Gastrocnemius medialis (tissue), 4 donors: ENCODE measurements around the gene R3HCC1L. TPM values are rescaled to one million over a fixed set of nuclear protein-coding genes. Genes with fewer than 3 reads are reported as not detected.

Experiments
- ATAC-seq, 2 donors: fragments of 150-250 bp; one replicate each; pipeline ENCODE4 v1.9.1; 2016
- DNase-seq, 2 donors: peaks; one replicate each; pipeline ENCODE4 v3.0.0-alpha.2; 2019
- H3K27ac ChIP-seq, 4 donors: fragments of 200-600 bp; sonication (generic); 1 replicate in 1 of 4; 2 replicates in 3 of 4; pipeline ENCODE4 v1.5.1; 2016 to 2018; ENCODE audit warnings: mild to moderate bottlenecking in 2 of 4, moderate library complexity in 1 of 4
- H3K27me3 ChIP-seq, 3 donors: fragments of 200-600 bp; sonication (generic) in 2 of 3; 1 replicate in 1 of 3; 2 replicates in 2 of 3; pipeline versions ENCODE4 v1.5.1 to v1.6.0; 2016 to 2019; ENCODE audit warnings: mild to moderate bottlenecking in 1 of 3, moderate library complexity in 1 of 3
- H3K36me3 ChIP-seq, 2 donors: fragments of 200-600 bp; sonication (generic) in 1 of 2; one replicate each; pipeline ENCODE4 v1.5.1; 2017 to 2018
- H3K4me1 ChIP-seq, 2 donors: fragments of 200-600 bp; sonication (generic) in 1 of 2; one replicate each; pipeline ENCODE4 v1.5.1; 2016 to 2017; ENCODE audit warnings: mild to moderate bottlenecking in 2 of 2
- H3K4me3 ChIP-seq, 4 donors: fragments of 200-600 bp; sonication (generic) in 3 of 4; 1 replicate in 1 of 4; 2 replicates in 3 of 4; pipeline ENCODE4 v1.5.1; 2016 to 2019; ENCODE audit warnings: mild to moderate bottlenecking in 2 of 4
- H3K9me3 ChIP-seq, 3 donors: fragments of 200-600 bp; sonication (generic) in 2 of 3; 1 replicate in 1 of 3; 2 replicates in 2 of 3; pipeline ENCODE4 v1.5.1; 2016 to 2019
- POLR2A ChIP-seq, 2 donors: fragments of 450-650 bp; IDR thresholded peaks; one replicate each; pipeline ENCODE4 v1.6.1; 2017; ENCODE audit warnings: antibody characterized with exemption in 2 of 2, mild to moderate bottlenecking in 2 of 2, moderate library complexity in 2 of 2
- in situ Hi-C, 4 donors: fragments of 200-750 bp; cut with MboI; loops; one replicate each; pipeline versions ENCODE4 v1.15.0 to v1.8.0; 2017; ENCODE audit warnings: low sequenced_read_pairs in 4 of 4
- intact Hi-C: fragments of 100-400 bp; cut with DNase I; formaldehyde crosslinking; loops from one replicate; pipeline ENCODE4 v1.15.1; 2023; ENCODE audit warnings: low total_unique reads
- total RNA-seq, 4 donors: library from RNA; depleted of rRNA; stranded (reverse); fragments of >200 nt; gene quantifications; one replicate each; pipeline versions ENCODE4 v1.1.0 to v1.2.3, GENCODE V29; 2016
- TF ChIP-seq, protein P1 (sequence below), 5 experiments: fragments of 450-650 bp in 3 of 5; fragments of 200-600 bp in 2 of 5; sonication (generic) in 2 of 5; IDR thresholded peaks in 4 of 5; conservative IDR thresholded peaks in 1 of 5; 1 replicate in 4 of 5; 2 replicates in 1 of 5; pipeline ENCODE4 v1.5.1; 2016 to 2019; ENCODE audit warnings: antibody characterized with exemption in 5 of 5, mild to moderate bottlenecking in 3 of 5, moderate library complexity in 3 of 5

The R3HCC1L gene
- total RNA-seq, 4 donors from 2014 or later = 6.7 to 10.8 (median 10.1) TPM

DNA sequence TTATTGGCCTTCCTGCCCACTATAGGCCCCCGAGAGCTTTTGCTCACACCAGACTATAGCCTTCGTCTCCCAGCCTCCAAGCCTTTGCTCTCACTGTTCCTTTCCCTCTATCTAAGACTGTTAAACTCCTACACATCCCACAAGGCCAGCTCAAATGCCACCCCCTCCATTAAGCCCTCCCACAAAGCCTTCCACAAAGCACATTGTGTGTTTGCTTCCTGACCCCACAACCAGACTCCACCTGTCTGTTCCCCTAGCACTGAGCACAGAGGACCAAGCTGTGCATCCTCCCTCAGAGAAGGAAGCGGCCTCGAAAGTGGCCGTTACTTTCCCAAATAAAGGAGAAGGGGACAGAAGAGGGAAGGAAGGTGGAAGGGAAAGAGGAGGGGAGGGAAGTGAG, 132.2 kb downstream of the R3HCC1L start:
- no peak for DNase-seq
- no peak overlapping the region for H3K4me3 ChIP-seq
- ATAC-seq = no peak
- H3K27ac ChIP-seq = peak overlapping the region; percentile 9 to 83 (median 56)
- no peaks in the 10 kb centered on the region for H3K9me3 ChIP-seq
- no peaks in the 10 kb centered on the region for H3K27me3 ChIP-seq
- H3K4me1 ChIP-seq = peaks cover 31 to 36% of the 10 kb centered on the region in 2 donors
- H3K36me3 ChIP-seq = no peaks in the 10 kb centered on the region
- intact Hi-C loops = loop anchor here (5.0 to 10.0 kb wide), 2 partner anchors 146 to 978 kb away; no protein-coding TSS in a partner anchor
- in situ Hi-C loops = loop anchor here in 2 of 4 donors (5.0 to 25.0 kb wide), 3 partner anchors 41 to 171 kb away; partner anchors contain the start of gene HPS1 (in 1 of the 2)
- no peak for TF ChIP-seq POLR2A (IDR thresholded peaks at IDR 0.05)
- TF ChIP-seq, protein P1, sequence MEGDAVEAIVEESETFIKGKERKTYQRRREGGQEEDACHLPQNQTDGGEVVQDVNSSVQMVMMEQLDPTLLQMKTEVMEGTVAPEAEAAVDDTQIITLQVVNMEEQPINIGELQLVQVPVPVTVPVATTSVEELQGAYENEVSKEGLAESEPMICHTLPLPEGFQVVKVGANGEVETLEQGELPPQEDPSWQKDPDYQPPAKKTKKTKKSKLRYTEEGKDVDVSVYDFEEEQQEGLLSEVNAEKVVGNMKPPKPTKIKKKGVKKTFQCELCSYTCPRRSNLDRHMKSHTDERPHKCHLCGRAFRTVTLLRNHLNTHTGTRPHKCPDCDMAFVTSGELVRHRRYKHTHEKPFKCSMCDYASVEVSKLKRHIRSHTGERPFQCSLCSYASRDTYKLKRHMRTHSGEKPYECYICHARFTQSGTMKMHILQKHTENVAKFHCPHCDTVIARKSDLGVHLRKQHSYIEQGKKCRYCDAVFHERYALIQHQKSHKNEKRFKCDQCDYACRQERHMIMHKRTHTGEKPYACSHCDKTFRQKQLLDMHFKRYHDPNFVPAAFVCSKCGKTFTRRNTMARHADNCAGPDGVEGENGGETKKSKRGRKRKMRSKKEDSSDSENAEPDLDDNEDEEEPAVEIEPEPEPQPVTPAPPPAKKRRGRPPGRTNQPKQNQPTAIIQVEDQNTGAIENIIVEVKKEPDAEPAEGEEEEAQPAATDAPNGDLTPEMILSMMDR (IDR thresholded peaks at IDR 0.05 in 4 of 5, conservative IDR thresholded peaks at IDR 0.05 in 1 of 5) = no peak

- TF ChIP-seq, protein P1 (IDR thresholded peaks at IDR 0.05 in 4 of 5, conservative IDR thresholded peaks at IDR 0.05 in 1 of 5) = no peak
- TF ChIP-seq POLR2A (IDR thresholded peaks at IDR 0.05) = no peak
- intact Hi-C loops = loop anchor here (5.0 to 10.0 kb wide), 2 partner anchors 145 to 978 kb away; no protein-coding TSS in a partner anchor
- peak overlapping the region; percentile 68 to 83 (median 77) for H3K27ac ChIP-seq
- H3K36me3 ChIP-seq = no peaks in the 10 kb centered on the region
- H3K4me3 ChIP-seq = peak overlapping the region; percentile 22 to 57 (median 46)
- H3K4me1 ChIP-seq = peaks cover 31 to 36% of the 10 kb centered on the region in 2 donors
- H3K9me3 ChIP-seq = no peaks in the 10 kb centered on the region
- DNase-seq = no peak
- no peak for ATAC-seq
- in situ Hi-C loops = loop anchor here in 2 of 4 donors (5.0 to 25.0 kb wide), 3 partner anchors 40 to 170 kb away; partner anchors contain the start of gene HPS1 (in 1 of the 2)
- H3K27me3 ChIP-seq = no peaks in the 10 kb centered on the region
These were observed 132.8 kb downstream of the R3HCC1L start for GRCh38 chr10:98267069-98267893.

- Histone ChIP-seq H3K36me3 (no peaks in the 10 kb centered on the region), H3K4me1 (peaks cover 31 to 36% of the 10 kb centered on the region in 2 donors), H3K4me3 (peak within 1 kb of the TSS; percentile 51 to 61 (median 58)), H3K27ac (peak within 1 kb of the TSS; percentile 76 to 83 (median 78)), H3K9me3 (no peaks in the 10 kb centered on the region), H3K27me3 (no peaks in the 10 kb centered on the region)
- ATAC-seq = peak; percentile 11 to 38
- in situ Hi-C loops (loop anchor here in 2 of 4 donors (5.0 to 25.0 kb wide), 3 partner anchors 39 to 169 kb away; partner anchors contain the start of gene HPS1 (in 1 of the 2)), intact Hi-C loops (loop anchor here (5.0 to 10.0 kb wide), 2 partner anchors 144 to 977 kb away; no protein-coding TSS in a partner anchor)
- TF ChIP-seq, protein P1 (IDR thresholded peaks at IDR 0.05 in 4 of 5, conservative IDR thresholded peaks at IDR 0.05 in 1 of 5) = no peak
- TF ChIP-seq POLR2A (IDR thresholded peaks at IDR 0.05) = no peak
- DNase-seq = peak in 1 of 2 donors; percentile 42
These were observed 133.6 kb downstream of the R3HCC1L start, which contains the start of gene LOXL4 for GRCh38 chr10:98267894-98268693. Gene LOXL4 (minus strand): TSS chr10:98268194. CDS start chr10:98263019, 5,175 bp downstream.

GRCh38 chr10:98268694-98269431, 134.4 kb downstream of the R3HCC1L start:
- ATAC-seq = peak; percentile 23

More at GRCh38 chr10:98268694-98269431, 134.4 kb downstream of the R3HCC1L start:
- Histone ChIP-seq H3K4me1 (peaks cover 31 to 36% of the 10 kb centered on the region in 2 donors), H3K36me3 (no peaks in the 10 kb centered on the region), H3K9me3 (no peaks in the 10 kb centered on the region), H3K4me3 (peak overlapping the region; percentile 51 to 61 (median 58)), H3K27ac (peak overlapping the region; percentile 76 to 78 (median 78)), H3K27me3 (no peaks in the 10 kb centered on the region)
- TF ChIP-seq POLR2A (IDR thresholded peaks at IDR 0.05) = no peak
- TF ChIP-seq, protein P1 (IDR thresholded peaks at IDR 0.05 in 4 of 5, conservative IDR thresholded peaks at IDR 0.05 in 1 of 5) = no peak
- no peak for DNase-seq
- in situ Hi-C loops = loop anchor here in 2 of 4 donors (5.0 to 25.0 kb wide), 3 partner anchors 38 to 168 kb away; partner anchors contain the start of gene HPS1 (in 1 of the 2)
- intact Hi-C loops = loop anchor here (1.0 to 10.0 kb wide), 3 partner anchors 45 to 976 kb away; no protein-coding TSS in a partner anchor
